ENCODE results near the gene HOMER2. TPM values are rescaled to one million over a fixed set of nuclear protein-coding genes. Genes with fewer than 3 reads are reported as not detected.

Gene HOMER2
- total RNA-seq, 1 experiment from 2014 or later = 8.8 TPM

DNA sequence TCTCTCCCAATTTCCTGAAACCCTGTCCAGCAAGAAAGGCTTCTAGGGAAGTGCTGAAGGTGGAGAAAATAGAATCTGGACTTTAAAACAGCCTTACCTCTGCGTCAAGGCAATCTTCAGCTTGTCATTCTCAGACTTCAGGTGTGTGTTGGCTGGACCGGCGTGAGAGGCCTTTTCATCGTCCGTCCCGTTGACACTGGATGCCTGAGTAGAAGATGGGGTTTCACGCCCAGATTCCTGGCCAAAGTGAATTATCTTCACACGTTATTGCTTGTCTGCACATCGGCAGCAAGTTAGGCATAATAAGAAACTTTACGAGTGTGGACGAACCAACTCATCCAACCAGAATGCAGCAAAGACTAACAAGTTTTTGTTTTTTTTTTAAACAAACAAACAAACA, 93.6 kb downstream of the HOMER2 start:
- H3K4me1 Mint-ChIP-seq (ENCODE audit: insufficient read depth, unreplicated experiment) = no peaks in the 10 kb centered on the region
- H3K36me3 Mint-ChIP-seq (ENCODE audit: insufficient read depth, unreplicated experiment) = no peaks in the 10 kb centered on the region
- POLR2A ChIA-PET = no interaction called here

GRCh38 chr15:82856397-82857170, 95.9 kb downstream of the HOMER2 start:
- DNase-seq (ENCODE audit: unreplicated experiment) = no peak
- Mint-ChIP-seq H3K9me3 (ENCODE audit: unreplicated experiment) (no peaks in the 10 kb centered on the region), H3K27me3 (ENCODE audit: insufficient read depth, unreplicated experiment) (no peaks in the 10 kb centered on the region), H3K4me1 (ENCODE audit: insufficient read depth, unreplicated experiment) (no peaks in the 10 kb centered on the region), H3K4me3 (ENCODE audit: unreplicated experiment) (no peak overlapping the region), H3K27ac (ENCODE audit: low read depth, unreplicated experiment) (no peak overlapping the region), H3K36me3 (ENCODE audit: insufficient read depth, unreplicated experiment) (no peaks in the 10 kb centered on the region)
- CTCF ChIA-PET = interaction anchor here (0.6 to 1.1 kb wide), 3 partner anchors 35 to 317 kb away, joined by 3 to 6 read pairs (median 5); no protein-coding TSS in a partner anchor
- POLR2A ChIA-PET = interaction anchor here (0.6 to 1.1 kb wide), 3 partner anchors 62 to 125 kb away, joined by 3 to 4 read pairs (median 3); no protein-coding TSS in a partner anchor
- no peak for TF ChIP-seq CTCF (IDR thresholded peaks at IDR 0.05; ENCODE audit: unreplicated experiment)
- intact Hi-C loops (cut with micrococcal nuclease) = no loop called here
- BruUV-seq (replicated peaks) = no TSS peak

More for the DNA sequence above, 93.6 kb downstream of the HOMER2 start:
- H3K4me3 Mint-ChIP-seq (ENCODE audit: unreplicated experiment) = no peak overlapping the region
- TF ChIP-seq CTCF (IDR thresholded peaks at IDR 0.05; ENCODE audit: unreplicated experiment) = no peak
- H3K27me3 Mint-ChIP-seq (ENCODE audit: insufficient read depth, unreplicated experiment) = no peaks in the 10 kb centered on the region
- DNase-seq (ENCODE audit: unreplicated experiment) = no peak
- CTCF ChIA-PET = no interaction called here
- no peaks in the 10 kb centered on the region for H3K9me3 Mint-ChIP-seq (ENCODE audit: unreplicated experiment)
- BruUV-seq (replicated peaks) = no TSS peak
- intact Hi-C loops (cut with micrococcal nuclease) = no loop called here
- H3K27ac Mint-ChIP-seq (ENCODE audit: low read depth, unreplicated experiment) = no peak overlapping the region

DNA sequence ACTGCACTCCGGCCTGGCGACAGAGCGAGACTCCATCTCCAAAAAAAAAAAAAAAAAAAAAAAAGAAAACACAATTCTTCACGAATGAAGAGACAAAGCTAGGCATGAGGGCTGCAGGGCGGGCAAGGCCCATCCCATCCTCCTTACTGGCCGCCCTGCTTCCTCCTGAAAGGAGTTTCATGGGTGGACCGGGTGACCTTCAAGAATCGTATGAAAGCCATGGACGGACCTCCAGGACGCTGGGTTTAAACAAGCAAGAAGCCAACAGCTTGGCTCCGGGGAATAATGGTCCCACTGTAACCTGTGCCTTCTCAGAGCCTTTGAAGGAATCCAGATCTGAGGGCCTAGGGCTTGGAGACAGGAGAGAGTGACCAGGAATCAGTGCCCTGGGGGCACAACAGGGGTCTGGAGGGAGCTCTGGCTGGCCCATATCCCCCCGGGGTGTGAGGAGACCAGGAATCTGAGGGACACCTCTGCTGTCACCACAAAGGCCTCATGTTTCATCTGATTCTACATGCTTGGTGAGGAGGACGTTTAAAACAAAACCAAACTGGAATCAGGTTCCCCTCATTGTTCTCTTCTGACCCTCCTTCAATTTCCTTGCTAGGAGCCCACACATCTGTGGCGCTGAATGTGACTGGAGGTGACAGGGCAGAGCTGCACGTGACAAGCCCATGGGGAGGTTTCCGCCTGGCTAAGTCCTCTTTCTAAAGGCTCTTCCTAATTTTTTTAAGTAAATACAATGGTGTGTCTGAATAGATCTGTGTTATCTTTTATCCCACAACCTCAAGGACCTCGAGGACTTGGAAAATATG, 97.0 kb downstream of the HOMER2 start:
- H3K27ac Mint-ChIP-seq (ENCODE audit: low read depth, unreplicated experiment) = no peak overlapping the region
- POLR2A ChIA-PET = interaction anchor here (0.6 to 1.1 kb wide), 3 partner anchors 63 to 124 kb away, joined by 3 to 4 read pairs (median 3); no protein-coding TSS in a partner anchor
- no peak overlapping the region for H3K4me3 Mint-ChIP-seq (ENCODE audit: unreplicated experiment)
- no peak for TF ChIP-seq CTCF (IDR thresholded peaks at IDR 0.05; ENCODE audit: unreplicated experiment)
- CTCF ChIA-PET = interaction anchor here (0.7 to 1.1 kb wide), 2 partner anchors 96 to 145 kb away, joined by 6 read pairs; no protein-coding TSS in a partner anchor
- H3K36me3 Mint-ChIP-seq (ENCODE audit: insufficient read depth, unreplicated experiment) = no peaks in the 10 kb centered on the region
- no peaks in the 10 kb centered on the region for H3K9me3 Mint-ChIP-seq (ENCODE audit: unreplicated experiment)
- no peaks in the 10 kb centered on the region for H3K4me1 Mint-ChIP-seq (ENCODE audit: insufficient read depth, unreplicated experiment)
- H3K27me3 Mint-ChIP-seq (ENCODE audit: insufficient read depth, unreplicated experiment) = no peaks in the 10 kb centered on the region
- no peak for DNase-seq (ENCODE audit: unreplicated experiment)
- intact Hi-C loops (cut with micrococcal nuclease) = no loop called here
- BruUV-seq (replicated peaks) = no TSS peak

DNA sequence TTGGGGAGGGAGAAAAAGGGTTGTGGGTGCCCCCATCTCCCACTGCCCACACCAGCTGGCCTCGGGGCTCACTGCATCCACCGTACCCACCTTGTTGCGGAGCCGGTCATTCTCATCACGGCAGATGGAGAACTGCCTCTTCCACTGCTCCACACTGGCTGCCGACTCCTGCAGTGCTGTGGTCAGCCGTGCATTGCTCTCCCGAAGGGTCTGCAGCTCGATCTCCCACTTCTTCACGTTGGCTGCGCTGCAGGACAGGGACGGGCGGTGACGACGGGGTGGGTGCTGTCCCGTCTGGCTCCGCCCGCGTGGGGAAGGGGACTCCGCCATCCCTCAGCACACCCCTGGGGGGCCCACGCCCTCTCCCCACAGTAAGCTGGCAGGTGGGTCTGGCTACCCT, 98.0 kb downstream of the HOMER2 start:
- CTCF ChIA-PET = no interaction called here
- intact Hi-C loops (cut with micrococcal nuclease) = no loop called here
- no peaks in the 10 kb centered on the region for H3K4me1 Mint-ChIP-seq (ENCODE audit: insufficient read depth, unreplicated experiment)
- no peak overlapping the region for H3K4me3 Mint-ChIP-seq (ENCODE audit: unreplicated experiment)
- no peak overlapping the region for H3K27ac Mint-ChIP-seq (ENCODE audit: low read depth, unreplicated experiment)
- DNase-seq (ENCODE audit: unreplicated experiment) = no peak
- TF ChIP-seq CTCF (IDR thresholded peaks at IDR 0.05; ENCODE audit: unreplicated experiment) = no peak
- POLR2A ChIA-PET = no interaction called here
- BruUV-seq (replicated peaks) = no TSS peak
- no peaks in the 10 kb centered on the region for H3K9me3 Mint-ChIP-seq (ENCODE audit: unreplicated experiment)
- no peaks in the 10 kb centered on the region for H3K27me3 Mint-ChIP-seq (ENCODE audit: insufficient read depth, unreplicated experiment)
- H3K36me3 Mint-ChIP-seq (ENCODE audit: insufficient read depth, unreplicated experiment) = no peaks in the 10 kb centered on the region
